ENCODE measurements around the gene PRRC1. TPM values are rescaled to one million over a fixed set of nuclear protein-coding genes. Genes with fewer than 3 reads are reported as not detected.

Gene PRRC1
- total RNA-seq, 1 experiment from 2014 or later, result 53.2 TPM

GRCh38 chr5:127565586-127566270 lies 48.3 kb downstream of the PRRC1 start:
- Histone ChIP-seq H2AFZ (ENCODE audit: low read depth, low read length, poor library complexity, severe bottlenecking) (no peak overlapping the region), H3K27me3 (ENCODE audit: insufficient read depth, low read length) (no peaks in the 10 kb centered on the region), H3K4me2 (ENCODE audit: low read length) (no peak overlapping the region), H3K4me3 (replicated peaks in 1 of 2; ENCODE audit: low read depth in 1 of 2, low read length in 2 of 2) (no peak overlapping the region), H3K9me3 (ENCODE audit: control insufficient read depth in 1 of 2, insufficient read depth in 1 of 2, low read depth in 1 of 2, low read length in 2 of 2) (no peaks in the 10 kb centered on the region), H3K4me1 (ENCODE audit: control insufficient read depth in 1 of 2, insufficient read depth in 2 of 2, low read length in 2 of 2) (no peaks in the 10 kb centered on the region), H3K9me2 (ENCODE audit: insufficient read depth) (no peaks in the 10 kb centered on the region), H3K27ac (ENCODE audit: low read depth, low read length) (no peak overlapping the region), H3K9ac (ENCODE audit: low read length) (no peak overlapping the region), H3K36me3 (ENCODE audit: control insufficient read depth in 1 of 2, insufficient read depth in 2 of 2, low read length in 2 of 2) (no peaks in the 10 kb centered on the region), H4K20me1 (ENCODE audit: insufficient read depth) (no peaks in the 10 kb centered on the region), H3K79me2 (ENCODE audit: insufficient read depth, low read length) (no peaks in the 10 kb centered on the region)
- POLR2A ChIA-PET, result no interaction called here
- ATAC-seq (no peak), DNase-seq (ENCODE audit: low read depth, low spot score) (no peak)
- RAD21 ChIA-PET (ENCODE audit: low non-redundant PET in 1 of 2, low total read pairs in 2 of 2, uncharacterized antibody in 2 of 2, unreplicated experiment in 2 of 2), result no interaction called here
- CTCF ChIA-PET, result no interaction called here
- intact Hi-C loops (cut with micrococcal nuclease), result loop anchor here (2.0 to 10.0 kb wide), 2 partner anchors 309 to 933 kb away; no protein-coding TSS in a partner anchor
- no TSS peak for BruUV-seq (replicated peaks)
- TF ChIP-seq EZH2 (IDR thresholded peaks at IDR 0.05), result no peak
- TF ChIP-seq MAX (IDR thresholded peaks at IDR 0.05), result no peak

- no peaks in the 10 kb centered on the region for H3K9me2 ChIP-seq (ENCODE audit: insufficient read depth)
- H4K20me1 ChIP-seq (ENCODE audit: insufficient read depth), result no peaks in the 10 kb centered on the region
- RAD21 ChIA-PET (ENCODE audit: low non-redundant PET in 1 of 2, low total read pairs in 2 of 2, uncharacterized antibody in 2 of 2, unreplicated experiment in 2 of 2), result no interaction called here
- no peak overlapping the region for H3K4me3 ChIP-seq (replicated peaks in 1 of 2; ENCODE audit: low read depth in 1 of 2, low read length in 2 of 2)
- no peaks in the 10 kb centered on the region for H3K9me3 ChIP-seq (ENCODE audit: control insufficient read depth in 1 of 2, insufficient read depth in 1 of 2, low read depth in 1 of 2, low read length in 2 of 2)
- no peak overlapping the region for H3K9ac ChIP-seq (ENCODE audit: low read length)
- no peaks in the 10 kb centered on the region for H3K79me2 ChIP-seq (ENCODE audit: insufficient read depth, low read length)
- ATAC-seq (no peak), DNase-seq (ENCODE audit: low read depth, low spot score) (no peak)
- POLR2A ChIA-PET, result no interaction called here
- no peaks in the 10 kb centered on the region for H3K4me1 ChIP-seq (ENCODE audit: control insufficient read depth in 1 of 2, insufficient read depth in 2 of 2, low read length in 2 of 2)
- no TSS peak for BruUV-seq (replicated peaks)
- no peak overlapping the region for H2AFZ ChIP-seq (ENCODE audit: low read depth, low read length, poor library complexity, severe bottlenecking)
- H3K4me2 ChIP-seq (ENCODE audit: low read length), result no peak overlapping the region
- intact Hi-C loops (cut with micrococcal nuclease), result loop anchor here (10.0 kb wide), 1 partner anchor 308 kb away; no protein-coding TSS in a partner anchor
- no peaks in the 10 kb centered on the region for H3K36me3 ChIP-seq (ENCODE audit: control insufficient read depth in 1 of 2, insufficient read depth in 2 of 2, low read length in 2 of 2)
- no peak overlapping the region for H3K27ac ChIP-seq (ENCODE audit: low read depth, low read length)
- no peaks in the 10 kb centered on the region for H3K27me3 ChIP-seq (ENCODE audit: insufficient read depth, low read length)
- CTCF ChIA-PET, result no interaction called here
- TF ChIP-seq ATF3 (IDR thresholded peaks at IDR 0.05) (no peak), CEBPB (IDR thresholded peaks at IDR 0.05; ENCODE audit: low read depth) (no peak), EZH2phosphoT487 (IDR thresholded peaks at IDR 0.05; ENCODE audit: borderline replicate concordance) (no peak), YY1 (IDR thresholded peaks at IDR 0.05; ENCODE audit: extremely low read depth, insufficient replicate concordance, low read depth, low read length) (no peak), EZH2 (IDR thresholded peaks at IDR 0.05) (no peak), REST (IDR thresholded peaks at IDR 0.05; ENCODE audit: low read depth) (no peak), POLR2A (IDR thresholded peaks at IDR 0.05; ENCODE audit: borderline replicate concordance, extremely low read depth, insufficient read depth, insufficient read length) (no peak), POLR2AphosphoS5 (IDR thresholded peaks at IDR 0.05; ENCODE audit: low read depth, low read length) (no peak), SIN3A (IDR thresholded peaks at IDR 0.05; ENCODE audit: low read depth) (no peak), CTCF (IDR thresholded peaks at IDR 0.05 in 2 of 3, conservative IDR thresholded peaks at IDR 0.05 in 1 of 3; ENCODE audit: borderline replicate concordance in 1 of 3, insufficient read depth in 1 of 3, low read depth in 2 of 3, low read length in 2 of 3) (no peak), SP1 (IDR thresholded peaks at IDR 0.05; ENCODE audit: low read depth) (no peak), ZNF274 (IDR thresholded peaks at IDR 0.05; ENCODE audit: low read depth, low read length) (no peak)
These were observed 49.8 kb downstream of the PRRC1 start for GRCh38 chr5:127567026-127567768.

Data from HCT116 (cell line).